ENCODE data around the gene ALDH3B2. TPM values are rescaled to one million over a fixed set of nuclear protein-coding genes. Genes with fewer than 3 reads are reported as not detected.

ALDH3B2 gene
- total RNA-seq, 1 experiment from 2014 or later = 0.13 TPM

DNA sequence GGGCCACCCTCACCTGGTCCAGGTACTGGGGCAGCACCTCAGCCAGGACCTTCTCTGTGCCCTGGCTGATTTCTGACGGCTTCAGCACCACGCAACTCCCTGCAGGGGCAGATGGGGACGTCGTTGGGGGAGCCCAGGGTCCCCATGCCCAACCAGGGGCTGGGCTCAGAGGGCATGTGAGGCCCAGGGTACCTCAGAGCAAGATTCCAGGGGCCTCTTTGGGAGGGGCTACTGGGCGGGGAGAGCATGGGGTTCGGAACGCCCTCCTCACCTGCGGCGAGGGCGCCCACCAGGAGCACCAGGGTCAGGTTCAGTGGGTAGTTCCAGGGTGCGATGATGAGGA, 8.1 kb downstream of the ALDH3B2 start:
- POLR2A ChIA-PET = no interaction called here
- CTCF ChIA-PET = interaction anchor here (0.6 to 2.3 kb wide), 5 partner anchors 18 to 349 kb away, joined by 3 to 8 read pairs (median 4); partner anchors contain the start of gene NUDT8
- no peaks in the 10 kb centered on the region for H3K4me1 Mint-ChIP-seq
- H3K9me3 Mint-ChIP-seq = no peaks in the 10 kb centered on the region
- no peak for DNase-seq (ENCODE audit: low spot score)
- no peak overlapping the region for H3K27ac Mint-ChIP-seq
- TF ChIP-seq ZNF317 (CRISPR knock-in tag; IDR thresholded peaks at IDR 0.05; ENCODE audit: borderline replicate concordance, low read depth) = no peak
- no peak for TF ChIP-seq ATF1 (CRISPR knock-in tag; IDR thresholded peaks at IDR 0.05)
- no peak for TF ChIP-seq ZNF219 (CRISPR knock-in tag; IDR thresholded peaks at IDR 0.05; ENCODE audit: borderline replicate concordance)
- TF ChIP-seq, protein P1, sequence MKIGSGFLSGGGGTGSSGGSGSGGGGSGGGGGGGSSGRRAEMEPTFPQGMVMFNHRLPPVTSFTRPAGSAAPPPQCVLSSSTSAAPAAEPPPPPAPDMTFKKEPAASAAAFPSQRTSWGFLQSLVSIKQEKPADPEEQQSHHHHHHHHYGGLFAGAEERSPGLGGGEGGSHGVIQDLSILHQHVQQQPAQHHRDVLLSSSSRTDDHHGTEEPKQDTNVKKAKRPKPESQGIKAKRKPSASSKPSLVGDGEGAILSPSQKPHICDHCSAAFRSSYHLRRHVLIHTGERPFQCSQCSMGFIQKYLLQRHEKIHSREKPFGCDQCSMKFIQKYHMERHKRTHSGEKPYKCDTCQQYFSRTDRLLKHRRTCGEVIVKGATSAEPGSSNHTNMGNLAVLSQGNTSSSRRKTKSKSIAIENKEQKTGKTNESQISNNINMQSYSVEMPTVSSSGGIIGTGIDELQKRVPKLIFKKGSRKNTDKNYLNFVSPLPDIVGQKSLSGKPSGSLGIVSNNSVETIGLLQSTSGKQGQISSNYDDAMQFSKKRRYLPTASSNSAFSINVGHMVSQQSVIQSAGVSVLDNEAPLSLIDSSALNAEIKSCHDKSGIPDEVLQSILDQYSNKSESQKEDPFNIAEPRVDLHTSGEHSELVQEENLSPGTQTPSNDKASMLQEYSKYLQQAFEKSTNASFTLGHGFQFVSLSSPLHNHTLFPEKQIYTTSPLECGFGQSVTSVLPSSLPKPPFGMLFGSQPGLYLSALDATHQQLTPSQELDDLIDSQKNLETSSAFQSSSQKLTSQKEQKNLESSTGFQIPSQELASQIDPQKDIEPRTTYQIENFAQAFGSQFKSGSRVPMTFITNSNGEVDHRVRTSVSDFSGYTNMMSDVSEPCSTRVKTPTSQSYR (CRISPR knock-in tag; IDR thresholded peaks at IDR 0.05) = no peak
- no peak for TF ChIP-seq NFE2L1 (CRISPR knock-in tag; IDR thresholded peaks at IDR 0.05)
- TF ChIP-seq, protein P2, sequence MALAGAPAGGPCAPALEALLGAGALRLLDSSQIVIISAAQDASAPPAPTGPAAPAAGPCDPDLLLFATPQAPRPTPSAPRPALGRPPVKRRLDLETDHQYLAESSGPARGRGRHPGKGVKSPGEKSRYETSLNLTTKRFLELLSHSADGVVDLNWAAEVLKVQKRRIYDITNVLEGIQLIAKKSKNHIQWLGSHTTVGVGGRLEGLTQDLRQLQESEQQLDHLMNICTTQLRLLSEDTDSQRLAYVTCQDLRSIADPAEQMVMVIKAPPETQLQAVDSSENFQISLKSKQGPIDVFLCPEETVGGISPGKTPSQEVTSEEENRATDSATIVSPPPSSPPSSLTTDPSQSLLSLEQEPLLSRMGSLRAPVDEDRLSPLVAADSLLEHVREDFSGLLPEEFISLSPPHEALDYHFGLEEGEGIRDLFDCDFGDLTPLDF (CRISPR knock-in tag; IDR thresholded peaks at IDR 0.05) = no peak
- TF ChIP-seq, protein P3, sequence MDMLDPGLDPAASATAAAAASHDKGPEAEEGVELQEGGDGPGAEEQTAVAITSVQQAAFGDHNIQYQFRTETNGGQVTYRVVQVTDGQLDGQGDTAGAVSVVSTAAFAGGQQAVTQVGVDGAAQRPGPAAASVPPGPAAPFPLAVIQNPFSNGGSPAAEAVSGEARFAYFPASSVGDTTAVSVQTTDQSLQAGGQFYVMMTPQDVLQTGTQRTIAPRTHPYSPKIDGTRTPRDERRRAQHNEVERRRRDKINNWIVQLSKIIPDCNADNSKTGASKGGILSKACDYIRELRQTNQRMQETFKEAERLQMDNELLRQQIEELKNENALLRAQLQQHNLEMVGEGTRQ (CRISPR knock-in tag; IDR thresholded peaks at IDR 0.05) = no peak
- TF ChIP-seq, protein P4, sequence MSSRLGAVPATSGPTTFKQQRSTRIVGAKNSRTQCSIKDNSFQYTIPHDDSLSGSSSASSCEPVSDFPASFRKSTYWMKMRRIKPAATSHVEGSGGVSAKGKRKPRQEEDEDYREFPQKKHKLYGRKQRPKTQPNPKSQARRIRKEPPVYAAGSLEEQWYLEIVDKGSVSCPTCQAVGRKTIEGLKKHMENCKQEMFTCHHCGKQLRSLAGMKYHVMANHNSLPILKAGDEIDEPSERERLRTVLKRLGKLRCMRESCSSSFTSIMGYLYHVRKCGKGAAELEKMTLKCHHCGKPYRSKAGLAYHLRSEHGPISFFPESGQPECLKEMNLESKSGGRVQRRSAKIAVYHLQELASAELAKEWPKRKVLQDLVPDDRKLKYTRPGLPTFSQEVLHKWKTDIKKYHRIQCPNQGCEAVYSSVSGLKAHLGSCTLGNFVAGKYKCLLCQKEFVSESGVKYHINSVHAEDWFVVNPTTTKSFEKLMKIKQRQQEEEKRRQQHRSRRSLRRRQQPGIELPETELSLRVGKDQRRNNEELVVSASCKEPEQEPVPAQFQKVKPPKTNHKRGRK (CRISPR knock-in tag; IDR thresholded peaks at IDR 0.05; ENCODE audit: borderline replicate concordance) = no peak
- no peak for TF ChIP-seq ZNF423 (CRISPR knock-in tag; IDR thresholded peaks at IDR 0.05)
- TF ChIP-seq, protein P5, sequence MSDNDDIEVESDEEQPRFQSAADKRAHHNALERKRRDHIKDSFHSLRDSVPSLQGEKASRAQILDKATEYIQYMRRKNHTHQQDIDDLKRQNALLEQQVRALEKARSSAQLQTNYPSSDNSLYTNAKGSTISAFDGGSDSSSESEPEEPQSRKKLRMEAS (CRISPR knock-in tag; IDR thresholded peaks at IDR 0.05) = no peak
- TF ChIP-seq NR3C1 (CRISPR knock-in tag; conservative IDR thresholded peaks at IDR 0.05; ENCODE audit: low read depth) = no peak
- no peak for ATAC-seq
- H3K27me3 Mint-ChIP-seq (ENCODE audit: low read depth) = no peaks in the 10 kb centered on the region
- no peak overlapping the region for H3K4me3 Mint-ChIP-seq
- H3K36me3 Mint-ChIP-seq = no peaks in the 10 kb centered on the region

DNA sequence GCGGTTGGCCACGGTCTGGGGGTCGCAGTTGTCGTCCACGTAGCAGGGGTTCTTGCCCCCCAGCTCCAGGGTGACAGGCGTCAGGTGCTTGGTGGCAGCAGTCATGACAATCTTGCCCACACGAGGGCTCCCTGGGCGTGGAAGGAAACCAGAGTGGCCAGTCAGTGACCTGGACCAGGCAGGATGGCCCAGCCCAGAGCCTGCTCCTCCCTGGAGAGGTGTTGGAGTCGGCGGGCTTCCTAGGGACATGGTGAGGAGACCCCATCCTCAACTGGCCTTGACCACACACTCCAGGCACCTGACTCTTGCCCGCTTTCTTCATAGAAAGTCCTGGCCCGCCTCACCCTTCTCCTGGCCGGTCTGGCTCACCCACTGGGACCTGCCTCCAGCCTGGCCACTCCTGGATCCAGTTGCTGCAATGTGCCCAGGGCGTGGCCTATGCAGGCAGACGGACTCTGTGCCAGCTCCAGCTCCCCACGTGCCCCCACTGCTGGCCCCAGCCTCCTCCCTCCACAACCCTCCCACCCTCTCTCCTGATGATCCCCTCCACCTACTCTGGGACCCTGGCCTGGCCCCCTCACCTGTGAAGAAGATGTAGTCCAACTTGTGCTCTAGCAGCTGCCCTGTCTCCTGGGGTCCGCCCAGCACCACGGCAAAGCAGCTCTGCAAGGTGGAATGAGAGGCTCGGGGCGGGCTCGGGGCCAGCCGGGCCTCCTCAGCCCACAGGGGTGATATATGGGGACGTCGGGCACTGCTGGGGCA, 8.7 kb downstream of the ALDH3B2 start:
- H3K4me3 Mint-ChIP-seq = no peak overlapping the region
- ATAC-seq (no peak), DNase-seq (ENCODE audit: low spot score) (no peak)
- no peaks in the 10 kb centered on the region for H3K27me3 Mint-ChIP-seq (ENCODE audit: low read depth)
- ChIA-PET POLR2A (interaction anchor here (0.6 kb wide), 1 partner anchor 810 kb away, joined by 3 read pairs; no protein-coding TSS in a partner anchor), CTCF (interaction anchor here (0.6 to 1.5 kb wide), 4 partner anchors 36 to 349 kb away, joined by 3 to 5 read pairs (median 4); partner anchors contain the start of gene NUDT8)
- no peak overlapping the region for H3K27ac Mint-ChIP-seq
- H3K36me3 Mint-ChIP-seq = no peaks in the 10 kb centered on the region
- no peaks in the 10 kb centered on the region for H3K4me1 Mint-ChIP-seq
- no peaks in the 10 kb centered on the region for H3K9me3 Mint-ChIP-seq
- no peak for TF ChIP-seq FOXP1 (CRISPR knock-in tag; IDR thresholded peaks at IDR 0.05; ENCODE audit: borderline replicate concordance)
- no peak for TF ChIP-seq ZNF232 (CRISPR knock-in tag; IDR thresholded peaks at IDR 0.05)
- no peak for TF ChIP-seq RORB (CRISPR knock-in tag; IDR thresholded peaks at IDR 0.05)
- TF ChIP-seq, protein P6, sequence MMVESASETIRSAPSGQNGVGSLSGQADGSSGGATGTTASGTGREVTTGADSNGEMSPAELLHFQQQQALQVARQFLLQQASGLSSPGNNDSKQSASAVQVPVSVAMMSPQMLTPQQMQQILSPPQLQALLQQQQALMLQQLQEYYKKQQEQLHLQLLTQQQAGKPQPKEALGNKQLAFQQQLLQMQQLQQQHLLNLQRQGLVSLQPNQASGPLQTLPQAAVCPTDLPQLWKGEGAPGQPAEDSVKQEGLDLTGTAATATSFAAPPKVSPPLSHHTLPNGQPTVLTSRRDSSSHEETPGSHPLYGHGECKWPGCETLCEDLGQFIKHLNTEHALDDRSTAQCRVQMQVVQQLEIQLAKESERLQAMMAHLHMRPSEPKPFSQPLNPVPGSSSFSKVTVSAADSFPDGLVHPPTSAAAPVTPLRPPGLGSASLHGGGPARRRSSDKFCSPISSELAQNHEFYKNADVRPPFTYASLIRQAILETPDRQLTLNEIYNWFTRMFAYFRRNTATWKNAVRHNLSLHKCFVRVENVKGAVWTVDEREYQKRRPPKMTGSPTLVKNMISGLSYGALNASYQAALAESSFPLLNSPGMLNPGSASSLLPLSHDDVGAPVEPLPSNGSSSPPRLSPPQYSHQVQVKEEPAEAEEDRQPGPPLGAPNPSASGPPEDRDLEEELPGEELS (CRISPR knock-in tag; IDR thresholded peaks at IDR 0.05) = no peak
- TF ChIP-seq, protein P7, sequence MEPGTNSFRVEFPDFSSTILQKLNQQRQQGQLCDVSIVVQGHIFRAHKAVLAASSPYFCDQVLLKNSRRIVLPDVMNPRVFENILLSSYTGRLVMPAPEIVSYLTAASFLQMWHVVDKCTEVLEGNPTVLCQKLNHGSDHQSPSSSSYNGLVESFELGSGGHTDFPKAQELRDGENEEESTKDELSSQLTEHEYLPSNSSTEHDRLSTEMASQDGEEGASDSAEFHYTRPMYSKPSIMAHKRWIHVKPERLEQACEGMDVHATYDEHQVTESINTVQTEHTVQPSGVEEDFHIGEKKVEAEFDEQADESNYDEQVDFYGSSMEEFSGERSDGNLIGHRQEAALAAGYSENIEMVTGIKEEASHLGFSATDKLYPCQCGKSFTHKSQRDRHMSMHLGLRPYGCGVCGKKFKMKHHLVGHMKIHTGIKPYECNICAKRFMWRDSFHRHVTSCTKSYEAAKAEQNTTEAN (CRISPR knock-in tag; IDR thresholded peaks at IDR 0.05) = no peak
- TF ChIP-seq SP1 (CRISPR knock-in tag; conservative IDR thresholded peaks at IDR 0.05) = no peak
- no peak for TF ChIP-seq GTF2I (CRISPR knock-in tag; conservative IDR thresholded peaks at IDR 0.05)
- TF ChIP-seq, protein P8, sequence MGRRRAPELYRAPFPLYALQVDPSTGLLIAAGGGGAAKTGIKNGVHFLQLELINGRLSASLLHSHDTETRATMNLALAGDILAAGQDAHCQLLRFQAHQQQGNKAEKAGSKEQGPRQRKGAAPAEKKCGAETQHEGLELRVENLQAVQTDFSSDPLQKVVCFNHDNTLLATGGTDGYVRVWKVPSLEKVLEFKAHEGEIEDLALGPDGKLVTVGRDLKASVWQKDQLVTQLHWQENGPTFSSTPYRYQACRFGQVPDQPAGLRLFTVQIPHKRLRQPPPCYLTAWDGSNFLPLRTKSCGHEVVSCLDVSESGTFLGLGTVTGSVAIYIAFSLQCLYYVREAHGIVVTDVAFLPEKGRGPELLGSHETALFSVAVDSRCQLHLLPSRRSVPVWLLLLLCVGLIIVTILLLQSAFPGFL (CRISPR knock-in tag; IDR thresholded peaks at IDR 0.05; ENCODE audit: borderline replicate concordance) = no peak
- TF ChIP-seq TP53 (CRISPR knock-in tag; IDR thresholded peaks at IDR 0.05) = no peak
- TF ChIP-seq TCF7 (CRISPR knock-in tag; IDR thresholded peaks at IDR 0.05; ENCODE audit: low read depth) = no peak
- TF ChIP-seq ZNF138 (CRISPR knock-in tag; conservative IDR thresholded peaks at IDR 0.05) = no peak
